Type B pancreatic cell (in vitro differentiated cells): Measurements from ENCODE around the gene AP3S1. TPM values are rescaled to one million over a fixed set of nuclear protein-coding genes. Genes with fewer than 3 reads are reported as not detected.
A peak's percentile ranks its signal among the peaks of the same experiment; 100 is the strongest.

ENCODE experiments used
- DNase-seq: peaks from one replicate; pipeline ENCODE4 v3.0.0; 2021; ENCODE audit warnings: mixed read lengths; ENCODE audit not compliant: unreplicated experiment; ENCODE audit errors: extremely low spot score
- H3K27ac Mint-ChIP-seq: 2 replicates; pipeline ENCODE4 v1.8.0; 2021; ENCODE audit warnings: mild to moderate bottlenecking, mixed read lengths
- H3K27me3 Mint-ChIP-seq: 2 replicates; pipeline ENCODE4 v1.8.0; 2021; ENCODE audit warnings: mixed read lengths
- H3K36me3 Mint-ChIP-seq: 2 replicates; pipeline ENCODE4 v1.8.0; 2021; ENCODE audit warnings: mixed read lengths
- H3K4me1 Mint-ChIP-seq: one replicate; pipeline ENCODE4 v1.8.0; 2021; ENCODE audit warnings: mixed read lengths; ENCODE audit not compliant: unreplicated experiment
- H3K4me3 Mint-ChIP-seq: 2 replicates; pipeline ENCODE4 v1.8.0; 2021; ENCODE audit warnings: mild to moderate bottlenecking, mixed read lengths
- H3K9me3 Mint-ChIP-seq: 2 replicates; pipeline ENCODE4 v1.8.0; 2021; ENCODE audit warnings: mixed read lengths
- total RNA-seq: library from RNA; stranded (reverse); gene quantifications from 2 replicates; pipeline ENCODE4 v1.2.1, GENCODE V29; 2021; ENCODE audit warnings: low replicate concordance
- TF ChIP-seq, protein P1 (sequence below): fragments of 200-600 bp; sonication (generic); conservative IDR thresholded peaks from 2 replicates; pipeline ENCODE4 v1.5.0; 2021; ENCODE audit warnings: antibody characterized with exemption, mild to moderate bottlenecking

The AP3S1 gene
- total RNA-seq, 1 donor from 2014 or later: 77.5 TPM

DNA sequence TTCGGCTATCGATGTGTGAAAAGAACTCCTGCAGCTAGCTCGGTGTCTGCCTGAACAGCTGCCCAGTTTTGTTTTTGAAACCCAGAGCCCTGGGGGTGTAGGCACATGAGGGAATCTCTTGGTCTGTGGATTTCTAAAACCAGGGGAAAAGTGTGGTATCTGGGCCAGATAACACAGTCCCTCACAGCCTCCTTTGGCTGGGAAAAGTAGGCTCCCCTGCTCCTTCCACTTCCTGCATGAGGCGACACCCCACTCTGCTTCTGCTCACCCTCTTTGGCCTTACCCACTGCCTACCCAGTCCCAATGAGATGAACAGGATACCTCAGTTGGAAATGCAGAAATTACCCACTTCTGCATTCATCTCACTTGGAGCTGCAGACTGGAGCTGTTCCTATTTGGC is 15.8 kb upstream of the AP3S1 start:
- Mint-ChIP-seq H3K27me3 (no peaks in the 10 kb centered on the region), H3K4me1 (peaks cover under 1% of the 10 kb centered on the region), H3K27ac (no peak overlapping the region), H3K9me3 (peaks cover 7% of the 10 kb centered on the region), H3K4me3 (no peak overlapping the region), H3K36me3 (peaks cover 15% of the 10 kb centered on the region)
- TF ChIP-seq, protein P1, sequence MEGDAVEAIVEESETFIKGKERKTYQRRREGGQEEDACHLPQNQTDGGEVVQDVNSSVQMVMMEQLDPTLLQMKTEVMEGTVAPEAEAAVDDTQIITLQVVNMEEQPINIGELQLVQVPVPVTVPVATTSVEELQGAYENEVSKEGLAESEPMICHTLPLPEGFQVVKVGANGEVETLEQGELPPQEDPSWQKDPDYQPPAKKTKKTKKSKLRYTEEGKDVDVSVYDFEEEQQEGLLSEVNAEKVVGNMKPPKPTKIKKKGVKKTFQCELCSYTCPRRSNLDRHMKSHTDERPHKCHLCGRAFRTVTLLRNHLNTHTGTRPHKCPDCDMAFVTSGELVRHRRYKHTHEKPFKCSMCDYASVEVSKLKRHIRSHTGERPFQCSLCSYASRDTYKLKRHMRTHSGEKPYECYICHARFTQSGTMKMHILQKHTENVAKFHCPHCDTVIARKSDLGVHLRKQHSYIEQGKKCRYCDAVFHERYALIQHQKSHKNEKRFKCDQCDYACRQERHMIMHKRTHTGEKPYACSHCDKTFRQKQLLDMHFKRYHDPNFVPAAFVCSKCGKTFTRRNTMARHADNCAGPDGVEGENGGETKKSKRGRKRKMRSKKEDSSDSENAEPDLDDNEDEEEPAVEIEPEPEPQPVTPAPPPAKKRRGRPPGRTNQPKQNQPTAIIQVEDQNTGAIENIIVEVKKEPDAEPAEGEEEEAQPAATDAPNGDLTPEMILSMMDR: no peak
- DNase-seq: no peak

DNA sequence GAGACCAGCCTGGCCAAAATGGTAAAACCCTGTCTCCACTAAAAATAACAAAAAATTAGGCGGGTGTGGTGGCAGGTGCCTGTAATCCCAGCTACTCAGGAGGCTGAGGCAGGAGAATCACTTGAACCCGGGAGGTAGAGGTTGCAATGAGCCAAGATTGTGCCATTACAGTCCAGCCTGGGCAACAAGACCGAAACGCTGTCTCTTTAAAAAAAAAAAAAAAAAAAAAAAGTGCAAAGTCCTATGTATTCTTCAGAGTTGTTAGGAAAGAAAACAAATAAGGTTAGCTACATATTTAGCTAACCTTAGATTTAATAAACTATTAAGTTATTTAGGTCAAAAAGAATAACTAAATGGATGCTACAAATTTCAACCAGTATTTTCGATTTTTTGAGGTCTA is 11.8 kb upstream of the AP3S1 start:
- TF ChIP-seq, protein P1: no peak
- no peak for DNase-seq
- no peaks in the 10 kb centered on the region for H3K27me3 Mint-ChIP-seq
- peaks cover 7% of the 10 kb centered on the region for H3K9me3 Mint-ChIP-seq
- H3K4me1 Mint-ChIP-seq: peaks cover 4% of the 10 kb centered on the region
- no peak overlapping the region for H3K4me3 Mint-ChIP-seq
- peaks cover 24% of the 10 kb centered on the region for H3K36me3 Mint-ChIP-seq
- H3K27ac Mint-ChIP-seq: no peak overlapping the region

DNA sequence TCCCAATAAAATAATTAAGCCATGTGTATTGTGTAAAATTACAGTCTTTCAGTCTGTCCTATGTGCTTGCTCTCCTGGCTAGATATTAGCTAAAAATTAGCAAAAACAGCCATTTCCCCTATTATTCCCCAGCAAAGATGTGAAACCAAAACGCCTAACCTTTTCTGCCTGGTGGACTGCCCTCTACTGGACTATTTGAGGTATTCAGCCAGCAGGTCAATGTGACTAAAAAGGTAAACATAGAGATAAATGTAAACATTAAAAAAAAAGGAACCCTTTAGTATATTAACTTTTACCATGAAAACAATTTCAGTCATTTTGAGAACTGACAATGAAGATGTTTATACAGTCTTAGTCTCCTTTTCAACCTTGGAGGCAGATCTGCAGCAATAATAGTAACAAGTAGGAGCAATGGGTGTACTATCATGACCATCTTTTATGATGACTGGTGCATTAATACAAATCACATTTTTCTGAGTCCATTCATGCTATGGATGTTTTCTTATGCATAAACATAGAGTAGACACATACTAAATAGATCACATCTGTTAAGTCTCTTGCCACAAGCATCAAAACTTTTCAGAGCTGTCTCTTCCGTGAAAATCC is 10.5 kb upstream of the AP3S1 start:
- TF ChIP-seq, protein P1: peak; percentile 88
- Mint-ChIP-seq H3K4me1 (peaks cover 4% of the 10 kb centered on the region), H3K4me3 (no peak overlapping the region), H3K27ac (peak overlapping the region; percentile 13), H3K27me3 (no peaks in the 10 kb centered on the region), H3K36me3 (peaks cover 32% of the 10 kb centered on the region), H3K9me3 (peaks cover 5% of the 10 kb centered on the region)
- no peak for DNase-seq

DNA sequence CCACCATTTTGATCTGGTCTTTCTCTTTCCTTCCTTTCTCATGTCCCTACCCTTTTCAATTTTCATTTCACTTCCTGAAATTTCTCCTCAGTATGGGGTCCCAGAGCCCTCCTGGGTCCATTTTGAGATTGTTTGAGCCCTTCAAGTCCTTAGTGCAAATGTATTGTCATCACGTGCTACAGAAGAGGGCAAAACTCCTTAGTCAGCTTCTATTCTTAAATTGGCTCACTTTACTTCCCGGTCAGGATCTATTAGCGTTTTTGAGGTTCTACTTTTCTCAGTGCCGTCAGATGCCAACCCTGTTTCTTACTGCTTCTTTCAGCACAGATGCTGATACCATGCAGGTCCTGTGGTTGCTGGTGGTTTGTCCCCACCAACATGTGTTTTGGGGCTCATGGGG is 6.3 kb upstream of the AP3S1 start:
- Mint-ChIP-seq H3K4me3 (no peak overlapping the region), H3K4me1 (peaks cover 22% of the 10 kb centered on the region), H3K36me3 (peaks cover 18% of the 10 kb centered on the region), H3K27me3 (no peaks in the 10 kb centered on the region), H3K27ac (no peak overlapping the region), H3K9me3 (no peaks in the 10 kb centered on the region)
- TF ChIP-seq, protein P1: no peak
- DNase-seq: no peak

DNA sequence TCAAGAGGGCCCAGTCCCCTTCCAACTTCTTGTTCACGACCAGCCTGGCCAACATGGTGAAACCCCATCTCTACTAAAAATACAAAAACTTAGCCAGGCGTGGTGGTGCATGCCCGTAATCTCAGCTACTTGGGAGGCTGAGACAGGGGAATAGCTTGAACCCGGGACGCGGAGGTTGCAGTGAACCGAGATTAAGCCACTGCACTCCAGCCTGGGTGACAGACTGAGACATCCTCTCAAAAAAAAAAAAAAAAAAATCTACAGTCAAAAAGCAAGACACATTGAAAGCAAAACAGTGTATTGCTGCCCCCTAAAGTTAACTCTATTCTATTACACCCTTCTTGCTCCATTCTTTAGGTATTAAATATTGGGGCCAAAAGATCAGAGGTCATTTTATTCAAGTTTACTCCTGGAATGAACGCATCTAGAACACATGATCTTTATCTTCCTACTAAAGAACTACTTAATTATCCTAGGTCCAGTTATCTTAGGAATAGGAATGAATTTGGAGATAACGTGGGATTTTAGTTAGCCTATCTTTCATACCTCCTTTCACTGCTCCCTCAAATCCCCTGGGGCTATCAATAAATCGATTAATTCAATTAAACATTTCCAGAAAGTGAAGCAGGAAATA is 2.7 kb upstream of the AP3S1 start:
- no peak for DNase-seq
- Mint-ChIP-seq H3K4me1 (peaks cover 25% of the 10 kb centered on the region), H3K9me3 (no peaks in the 10 kb centered on the region), H3K4me3 (peak overlapping the region; percentile 95), H3K36me3 (peaks cover 8% of the 10 kb centered on the region), H3K27me3 (no peaks in the 10 kb centered on the region), H3K27ac (peak overlapping the region; percentile 32)
- TF ChIP-seq, protein P1: peak; percentile 75
